ENCODE measurements around the gene DIPK1B. TPM values are rescaled to one million over a fixed set of nuclear protein-coding genes. Genes with fewer than 3 reads are reported as not detected.

DIPK1B gene
- polyA plus RNA-seq, 1 experiment = 2.8 TPM

GRCh38 chr9:136726631-136727191, 14.3 kb downstream of the DIPK1B start:
- no peak for DNase-seq (ENCODE audit: low read depth, low spot score)
- H3K4me3 ChIP-seq (ENCODE audit: low read depth, low read length) = peak overlapping the region; percentile 75
- no peaks in the 10 kb centered on the region; the same call in 1 of the 2 replicates for H3K9me3 ChIP-seq (ENCODE audit: control insufficient read depth, insufficient read depth, low read length)
- POLR2A ChIA-PET = interaction anchor here (0.6 to 1.8 kb wide), 16 partner anchors 13 to 400 kb away, joined by 3 to 17 read pairs (median 3); partner anchors contain the start of genes AGPAT2 and MAN1B1
- H3K27me3 ChIP-seq (ENCODE audit: control insufficient read depth, insufficient read depth, low read length) = no peaks in the 10 kb centered on the region
- peak; percentile 40 for TF ChIP-seq CTCF (IDR thresholded peaks at IDR 0.05; ENCODE audit: low read depth, low read length)
- peak overlapping the region; percentile 39 for H3K27ac ChIP-seq (ENCODE audit: low read depth, low read length)
- CTCF ChIA-PET = interaction anchor here (0.6 to 0.7 kb wide), 2 partner anchors 45 to 470 kb away, joined by 6 to 8 read pairs; no protein-coding TSS in a partner anchor

GRCh38 chr9:136728080-136728547, 15.7 kb downstream of the DIPK1B start:
- peak; percentile 78 for DNase-seq (ENCODE audit: low read depth, low spot score)
- TF ChIP-seq CTCF (IDR thresholded peaks at IDR 0.05; ENCODE audit: low read depth, low read length) = peak; percentile 79
- Histone ChIP-seq H3K27me3 (ENCODE audit: control insufficient read depth, insufficient read depth, low read length) (no peaks in the 10 kb centered on the region), H3K9me3 (ENCODE audit: control insufficient read depth, insufficient read depth, low read length) (no peaks in the 10 kb centered on the region; the same call in 1 of the 2 replicates), H3K4me3 (ENCODE audit: low read depth, low read length) (peak overlapping the region; percentile 76), H3K27ac (ENCODE audit: low read depth, low read length) (no peak overlapping the region)
- ChIA-PET CTCF (interaction anchor here (0.6 to 2.3 kb wide), 6 partner anchors 8 to 307 kb away, joined by 3 to 7 read pairs (median 4); no protein-coding TSS in a partner anchor), POLR2A (interaction anchor here (0.6 to 2.4 kb wide), 24 partner anchors 8 to 619 kb away, joined by 3 to 17 read pairs (median 4); partner anchors contain the start of genes AGPAT2 and MAN1B1)

- H3K27ac ChIP-seq (ENCODE audit: low read depth, low read length) = no peak overlapping the region
- TF ChIP-seq CTCF (IDR thresholded peaks at IDR 0.05; ENCODE audit: low read depth, low read length) = no peak
- H3K4me3 ChIP-seq (ENCODE audit: low read depth, low read length) = peak overlapping the region; percentile 76
- no peak for DNase-seq (ENCODE audit: low read depth, low spot score)
- CTCF ChIA-PET = interaction anchor here (0.6 to 2.3 kb wide), 8 partner anchors 9 to 306 kb away, joined by 3 to 7 read pairs (median 4); no protein-coding TSS in a partner anchor
- H3K27me3 ChIP-seq (ENCODE audit: control insufficient read depth, insufficient read depth, low read length) = no peaks in the 10 kb centered on the region
- H3K9me3 ChIP-seq (ENCODE audit: control insufficient read depth, insufficient read depth, low read length) = no peaks in the 10 kb centered on the region; the same call in 1 of the 2 replicates
- POLR2A ChIA-PET = interaction anchor here (0.6 to 2.4 kb wide), 23 partner anchors 8 to 619 kb away, joined by 3 to 17 read pairs (median 4); partner anchors contain the start of genes AGPAT2 and MAN1B1
Observed at GRCh38 chr9:136728548-136729123, 16.3 kb downstream of the DIPK1B start.

GRCh38 chr9:136729144-136729543, 16.8 kb downstream of the DIPK1B start:
- TF ChIP-seq CTCF (IDR thresholded peaks at IDR 0.05; ENCODE audit: low read depth, low read length) = no peak
- no peaks in the 10 kb centered on the region for H3K27me3 ChIP-seq (ENCODE audit: control insufficient read depth, insufficient read depth, low read length)
- H3K4me3 ChIP-seq (ENCODE audit: low read depth, low read length) = peak overlapping the region; percentile 76
- CTCF ChIA-PET = interaction anchor here (1.1 to 2.3 kb wide), 6 partner anchors 9 to 244 kb away, joined by 3 to 7 read pairs (median 6); no protein-coding TSS in a partner anchor
- no peak for DNase-seq (ENCODE audit: low read depth, low spot score)
- no peaks in the 10 kb centered on the region; the same call in 1 of the 2 replicates for H3K9me3 ChIP-seq (ENCODE audit: control insufficient read depth, insufficient read depth, low read length)
- no peak overlapping the region for H3K27ac ChIP-seq (ENCODE audit: low read depth, low read length)
- POLR2A ChIA-PET = interaction anchor here (0.6 to 2.4 kb wide), 8 partner anchors 9 to 400 kb away, joined by 3 to 14 read pairs (median 5); no protein-coding TSS in a partner anchor

Measured in AG04450 (cell line).